ENCODE measurements around the gene CEP72.

GRCh38 chr5:609506-609905 lies 2.6 kb upstream of the CEP72 start:
- TF ChIP-seq ARHGAP35 (CRISPR knock-in tag; IDR thresholded peaks at IDR 0.05; ENCODE audit: borderline replicate concordance) (no peak), TCF12 (IDR thresholded peaks at IDR 0.05) (no peak), TCF12 (CRISPR knock-in tag; IDR thresholded peaks at IDR 0.05) (no peak), ZNF24 (IDR thresholded peaks at IDR 0.05) (no peak), GTF2F1 (IDR thresholded peaks at IDR 0.05; ENCODE audit: low read length) (no peak)

Measured in HepG2 (cell line).